ENCODE measurements around the gene LPP.
A peak's percentile ranks its signal among the peaks of the same experiment; 100 is the strongest.

Gene LPP

DNA sequence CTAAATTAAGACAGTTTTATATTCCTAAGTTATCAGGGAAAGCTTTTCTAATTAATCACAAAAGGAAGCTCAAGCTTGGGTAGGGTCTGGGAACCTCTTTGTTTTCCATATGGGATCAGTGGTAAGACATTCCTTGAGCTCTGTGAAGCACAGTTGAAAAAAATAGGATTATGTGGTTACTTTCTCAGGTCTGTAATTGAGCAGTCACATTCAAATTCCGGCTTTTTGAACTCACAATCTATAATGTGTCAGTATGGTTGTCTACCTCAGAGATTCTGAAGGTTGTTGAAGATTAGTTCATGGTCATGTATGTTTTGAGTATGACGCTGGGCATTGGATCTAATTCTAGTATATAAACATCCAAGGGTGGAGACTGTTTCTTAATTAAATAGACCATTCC, 364.5 kb downstream of the LPP start:
- no peak for DNase-seq (ENCODE audit: low read depth)

DNA sequence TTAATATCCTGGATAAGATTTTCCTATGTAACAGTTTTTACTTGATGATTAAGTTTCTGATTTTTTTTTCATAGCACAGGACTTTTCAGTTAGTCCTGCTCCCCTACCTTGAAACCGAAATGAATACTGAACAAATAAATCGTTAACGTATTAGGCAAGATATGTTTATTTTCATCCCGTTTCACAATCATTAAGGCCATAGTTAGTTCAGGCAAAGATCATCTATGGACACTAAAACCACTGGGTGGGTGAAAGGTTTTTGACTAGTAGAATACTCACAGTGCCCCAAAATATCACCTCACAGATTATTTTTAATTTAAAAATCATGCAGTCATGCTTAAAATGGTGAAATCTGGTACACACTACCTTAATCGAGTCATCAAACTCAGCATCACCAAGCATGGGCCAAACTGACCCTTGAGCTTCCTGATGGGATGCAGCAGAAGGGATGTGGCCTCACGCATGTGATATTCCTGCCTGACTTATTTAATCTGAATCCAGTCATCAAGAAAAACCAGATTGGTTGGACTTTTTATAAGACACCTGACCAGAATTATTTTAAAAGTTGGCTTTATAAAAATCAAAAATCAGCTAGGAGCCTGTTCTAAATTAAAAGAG, 365.0 kb downstream of the LPP start:
- no peak for DNase-seq (ENCODE audit: low read depth)

DNA sequence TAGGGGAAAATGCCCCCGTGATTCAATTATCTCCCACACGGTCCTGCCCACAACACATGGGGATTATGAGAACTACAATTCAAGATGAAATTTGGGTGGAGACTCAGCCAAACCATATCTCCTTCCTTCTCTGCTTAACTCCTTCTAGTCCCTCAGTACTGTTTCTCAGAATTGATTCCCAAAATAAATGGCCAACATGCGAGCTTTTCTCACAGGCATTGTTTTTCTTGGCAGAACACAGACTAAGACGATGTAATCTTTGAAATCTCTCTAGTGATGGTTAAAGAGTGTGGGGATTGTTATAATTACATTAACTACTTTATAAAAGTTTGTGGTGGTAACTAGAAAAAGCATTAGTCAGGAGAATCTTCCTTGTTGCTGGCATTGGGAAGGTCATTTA, 366.5 kb downstream of the LPP start:
- DNase-seq (ENCODE audit: low read depth): no peak

DNA sequence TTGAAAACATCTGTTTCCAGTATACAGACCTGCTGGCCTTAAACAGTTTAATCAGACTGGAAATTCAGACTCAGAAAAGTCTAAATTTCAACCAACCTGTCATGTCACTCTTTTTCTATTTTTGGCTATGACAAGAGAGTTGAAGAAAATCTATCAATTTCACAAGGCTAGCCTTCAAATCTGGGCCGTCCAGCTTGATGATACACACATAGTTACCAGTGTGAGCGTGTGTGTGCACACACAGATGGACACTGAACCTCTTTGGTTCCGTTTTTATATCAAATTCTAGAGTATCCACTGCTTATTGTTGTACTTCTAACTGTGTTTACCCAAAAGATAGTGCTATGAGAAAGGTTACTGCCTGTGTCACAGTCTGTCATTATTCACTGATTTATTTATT, 368.2 kb downstream of the LPP start:
- no peak for DNase-seq (ENCODE audit: low read depth)

DNA sequence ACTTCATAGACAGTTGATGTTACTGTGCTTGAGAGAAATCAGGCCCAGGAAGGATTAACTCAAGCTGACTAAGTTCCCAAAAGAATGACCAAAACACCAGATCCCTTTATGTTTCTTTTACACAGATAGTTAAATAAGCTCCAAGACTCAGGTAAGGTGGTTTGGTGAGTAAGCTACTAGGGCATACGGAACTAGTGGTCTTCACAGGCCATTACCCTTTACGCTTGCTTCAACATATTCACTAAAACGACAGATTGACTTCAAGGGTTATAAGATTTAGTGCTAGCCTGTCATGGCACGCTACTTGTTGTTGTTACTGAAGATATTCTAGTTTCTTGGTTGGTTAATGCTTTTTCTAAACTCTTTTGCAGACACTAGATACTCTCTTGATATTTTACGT, 369.3 kb downstream of the LPP start:
- no peak for DNase-seq (ENCODE audit: low read depth)

DNA sequence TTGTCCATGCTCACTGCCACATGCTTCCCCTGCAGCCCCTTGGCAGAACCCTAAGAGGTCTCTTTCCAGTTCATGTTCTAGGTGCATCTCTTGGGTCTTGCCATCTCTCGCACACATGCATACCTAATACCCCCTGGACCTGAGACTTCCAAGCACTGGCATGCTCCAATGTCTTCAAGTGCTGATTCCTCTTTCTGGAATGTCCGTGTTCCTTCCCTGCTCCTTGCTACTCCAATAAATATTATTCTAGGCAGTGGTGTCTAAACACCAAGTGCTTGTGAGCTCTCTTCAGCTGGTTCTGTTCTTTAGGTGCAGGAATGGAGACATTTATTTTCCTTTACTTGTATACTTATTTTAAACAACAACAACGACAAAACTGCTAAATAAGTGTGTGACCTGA, 370.1 kb downstream of the LPP start:
- no peak for DNase-seq (ENCODE audit: low read depth)

DNA sequence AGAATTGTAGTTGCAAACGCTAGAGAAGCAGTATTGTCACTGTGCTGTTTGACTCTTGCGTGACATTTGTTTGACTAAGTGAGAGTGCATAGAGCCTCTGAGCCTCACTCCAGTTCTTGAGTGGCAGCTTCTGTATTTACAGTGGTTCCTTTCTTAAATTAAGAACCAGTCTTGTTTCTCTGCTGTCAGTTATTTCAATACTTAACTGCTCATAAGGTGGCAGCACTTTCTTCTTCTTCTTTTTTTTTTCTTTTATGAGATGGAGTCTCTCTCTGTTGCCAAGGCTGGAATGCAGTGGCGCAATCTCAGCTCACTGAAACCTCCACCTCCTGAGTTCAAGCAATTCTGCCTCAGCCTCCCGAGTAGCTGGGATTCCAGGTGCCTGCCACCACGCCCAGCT, 372.1 kb downstream of the LPP start:
- DNase-seq (ENCODE audit: low read depth): peak; percentile 39

DNA sequence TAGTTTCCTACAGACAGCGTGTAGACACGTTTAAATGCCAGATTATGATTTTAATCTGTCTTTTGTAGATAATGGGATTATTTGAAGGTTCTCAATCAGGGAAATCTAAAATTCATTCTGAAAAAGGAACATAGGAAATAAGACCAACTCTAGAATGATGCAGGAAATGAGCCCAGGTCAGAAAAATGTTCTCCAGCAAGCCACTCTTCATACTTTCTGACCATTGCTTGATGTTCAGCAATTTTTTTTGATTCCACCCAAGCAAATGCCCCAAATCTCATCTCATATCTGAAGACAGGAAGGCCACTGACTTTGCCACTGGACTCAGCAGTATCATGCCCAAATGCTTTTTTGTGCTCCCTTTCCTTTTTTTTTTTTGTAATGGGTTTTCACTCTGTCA, 373.4 kb downstream of the LPP start:
- peak; percentile 25 for DNase-seq (ENCODE audit: low read depth)

DNA sequence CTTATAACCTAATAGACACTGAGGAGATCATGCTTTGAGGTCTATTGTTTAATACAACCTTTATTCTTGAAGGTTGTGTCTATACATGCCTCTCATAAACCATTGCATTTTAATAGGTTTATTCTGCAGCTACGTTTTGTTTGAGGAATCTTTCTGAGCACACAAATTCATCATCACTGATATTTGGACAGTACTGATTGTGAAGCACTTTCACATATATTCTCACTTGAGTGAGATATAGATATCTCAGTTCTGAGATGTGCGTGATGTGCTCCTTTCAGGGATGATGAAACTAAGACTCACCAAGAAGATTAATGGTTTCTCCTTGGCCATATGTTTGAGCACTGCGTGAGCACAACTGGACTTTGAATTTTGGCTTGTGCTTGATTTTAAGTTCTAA, 374.4 kb downstream of the LPP start:
- no peak for DNase-seq (ENCODE audit: low read depth)

DNA sequence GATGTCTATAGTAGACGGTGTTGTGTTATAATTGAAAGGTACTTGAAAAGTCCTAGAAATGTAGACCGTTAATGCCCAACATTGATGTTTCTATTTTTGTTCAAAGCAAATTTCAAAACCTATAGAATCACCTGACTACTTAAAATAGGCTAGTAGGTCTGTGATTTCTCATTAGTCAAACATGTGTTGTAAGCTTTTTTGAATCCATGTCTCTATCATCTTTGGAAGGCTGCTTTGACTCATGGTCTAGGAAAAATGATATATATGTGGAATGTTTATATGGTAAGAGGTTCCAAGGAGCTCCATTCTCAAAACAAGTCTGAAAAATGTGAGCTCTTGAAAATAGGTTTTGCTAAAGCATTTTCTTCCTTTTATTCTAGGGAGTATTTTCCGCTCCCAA, 375.3 kb downstream of the LPP start:
- DNase-seq (ENCODE audit: low read depth): peak; percentile 47

DNA sequence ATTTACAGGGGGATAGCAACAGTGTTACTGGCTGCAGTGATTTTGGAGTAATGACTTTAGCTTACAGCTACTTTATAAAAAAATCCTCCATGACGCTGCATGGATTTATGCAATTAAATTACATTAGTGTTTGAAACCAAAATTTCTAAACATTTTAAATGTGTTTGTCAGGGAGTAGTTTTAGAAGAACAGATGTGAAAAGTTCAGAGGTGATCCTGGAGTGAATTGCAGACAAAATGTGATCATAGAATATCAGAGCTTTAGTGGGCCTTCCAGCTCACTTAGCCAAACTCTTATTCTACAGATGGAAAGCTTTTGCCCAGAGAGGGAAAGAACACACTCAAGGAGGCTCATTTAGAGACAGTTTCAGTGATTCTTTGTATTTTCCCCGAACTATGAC, 376.3 kb downstream of the LPP start:
- no peak for DNase-seq (ENCODE audit: low read depth)

DNA sequence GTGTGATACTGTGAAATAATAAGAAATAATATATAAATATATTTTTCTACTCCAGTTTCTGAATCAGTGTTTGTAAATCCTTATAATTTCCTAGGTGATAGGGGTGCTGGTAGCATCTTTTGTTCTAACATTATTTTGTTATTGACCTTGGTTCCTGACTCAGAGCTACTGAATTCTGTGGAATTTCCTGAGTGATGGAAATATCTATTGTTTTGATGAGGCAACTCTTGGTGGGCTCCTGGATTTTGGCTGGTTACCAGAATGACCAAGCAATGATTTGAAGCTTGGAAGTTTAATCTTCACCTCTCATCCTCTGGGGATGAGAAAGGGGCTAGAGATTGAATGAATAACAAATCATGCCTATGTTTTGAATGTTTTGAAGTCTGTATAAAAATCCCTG, 377.3 kb downstream of the LPP start:
- peak; percentile 92 for DNase-seq (ENCODE audit: low read depth)

DNA sequence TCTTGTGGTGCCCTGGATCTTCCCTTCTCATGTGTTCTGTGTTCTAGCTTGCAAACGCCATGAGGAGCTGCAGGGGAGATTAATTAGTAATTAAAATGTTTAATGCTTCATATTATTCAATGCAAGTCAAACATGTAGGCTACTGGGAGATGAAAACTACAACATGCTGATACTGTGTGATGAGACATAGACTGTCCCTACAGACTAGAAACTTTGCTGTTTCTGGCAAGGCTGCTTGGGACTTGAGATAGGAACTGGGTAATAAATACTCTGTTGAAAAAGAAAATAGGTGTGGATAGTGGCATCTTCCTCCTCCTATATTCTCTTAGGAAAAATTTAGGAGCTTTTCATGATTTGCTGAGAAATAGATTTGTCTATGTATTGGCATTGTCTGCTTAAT, 379.2 kb downstream of the LPP start:
- peak; percentile 8 for DNase-seq (ENCODE audit: low read depth)

DNA sequence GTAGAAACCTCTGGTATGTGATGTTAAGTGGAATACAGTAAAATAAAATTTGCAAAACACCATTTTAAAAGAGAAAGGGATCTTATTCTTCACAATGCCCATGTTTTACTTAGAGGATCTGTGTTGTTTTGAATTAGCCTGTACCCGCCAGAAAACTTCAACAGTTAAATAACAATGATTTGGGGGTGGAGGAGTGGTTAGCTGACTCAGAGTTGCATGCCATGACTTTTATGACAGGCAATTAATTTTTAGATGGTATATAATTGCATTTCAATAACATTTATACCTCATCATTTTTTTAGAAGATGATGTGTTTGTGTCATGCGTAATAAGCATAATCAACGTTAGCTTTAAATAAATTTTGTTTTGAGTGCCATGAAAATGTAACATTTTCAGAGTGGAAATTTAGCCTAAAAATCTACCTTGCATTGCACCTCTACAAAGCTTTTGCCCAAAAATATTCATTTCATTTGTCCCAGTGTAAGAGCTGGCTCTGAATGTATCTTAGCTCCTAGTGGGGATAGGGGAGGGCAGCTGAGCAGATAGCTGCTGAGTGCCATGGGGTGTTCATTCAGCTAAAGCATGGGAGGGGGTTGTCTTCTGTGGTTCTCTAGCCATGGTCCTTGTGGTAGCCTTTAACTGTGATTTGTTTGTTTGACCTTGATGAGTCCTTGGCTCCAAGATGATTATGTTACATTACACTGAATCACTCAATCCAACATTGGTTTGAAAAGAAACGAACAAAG, 379.8 kb downstream of the LPP start:
- DNase-seq (ENCODE audit: low read depth): peak; percentile 44

DNA sequence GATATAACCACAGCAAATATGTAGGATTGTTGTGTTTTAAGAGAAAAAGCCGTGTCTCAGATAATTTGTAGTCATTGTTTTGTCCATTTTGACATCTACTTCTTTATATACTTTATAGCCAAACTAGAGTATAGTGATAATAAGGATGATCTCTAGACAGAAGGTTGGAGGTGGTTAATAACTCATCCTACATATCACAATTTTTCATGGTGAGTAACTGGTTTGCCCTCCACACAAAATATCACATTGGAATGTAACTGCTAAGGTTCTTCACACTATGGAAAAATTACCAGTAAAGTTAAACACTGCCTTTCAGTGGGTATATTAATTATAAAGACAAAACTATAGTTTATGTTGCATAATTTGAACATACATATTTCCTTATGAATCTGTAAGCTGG, 380.7 kb downstream of the LPP start:
- DNase-seq (ENCODE audit: low read depth): peak; percentile 70

DNA sequence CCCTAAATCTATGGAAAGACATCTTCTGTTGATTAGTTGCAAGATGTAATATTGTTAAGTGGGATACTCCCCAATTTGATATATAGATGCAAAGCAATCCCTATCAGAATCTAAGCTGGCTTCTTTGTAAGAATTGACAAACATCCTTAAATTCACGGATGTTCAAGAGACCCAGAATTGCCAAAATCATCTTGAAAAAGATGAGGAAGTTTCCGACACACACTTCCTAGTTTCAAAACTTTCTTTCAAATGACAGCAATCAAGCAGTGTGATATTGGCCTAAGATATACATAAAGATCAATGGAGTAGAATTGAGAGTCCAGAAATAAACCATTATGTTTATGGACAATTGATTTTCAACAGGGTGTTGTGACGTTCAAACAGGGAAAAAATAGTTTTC, 383.6 kb downstream of the LPP start:
- DNase-seq (ENCODE audit: low read depth): no peak

DNA sequence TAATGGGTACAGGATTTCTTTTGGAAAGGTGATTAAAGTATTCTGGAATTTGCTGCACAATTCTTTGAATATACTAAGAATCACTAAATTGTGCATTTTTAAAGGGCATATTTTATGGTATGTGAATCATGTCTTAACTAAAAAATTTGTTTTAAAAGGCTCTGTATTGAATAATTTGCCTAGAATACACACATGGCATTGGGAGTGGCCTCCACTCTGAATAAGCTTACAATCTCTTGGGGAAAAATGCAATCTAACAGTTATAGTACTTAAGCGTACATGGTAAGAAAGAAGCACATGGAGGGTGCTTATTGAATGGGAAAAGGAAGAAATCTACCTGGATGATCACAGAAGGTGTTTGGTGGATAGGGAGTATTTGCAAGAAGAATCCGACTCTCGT, 385.1 kb downstream of the LPP start:
- DNase-seq (ENCODE audit: low read depth): no peak

DNA sequence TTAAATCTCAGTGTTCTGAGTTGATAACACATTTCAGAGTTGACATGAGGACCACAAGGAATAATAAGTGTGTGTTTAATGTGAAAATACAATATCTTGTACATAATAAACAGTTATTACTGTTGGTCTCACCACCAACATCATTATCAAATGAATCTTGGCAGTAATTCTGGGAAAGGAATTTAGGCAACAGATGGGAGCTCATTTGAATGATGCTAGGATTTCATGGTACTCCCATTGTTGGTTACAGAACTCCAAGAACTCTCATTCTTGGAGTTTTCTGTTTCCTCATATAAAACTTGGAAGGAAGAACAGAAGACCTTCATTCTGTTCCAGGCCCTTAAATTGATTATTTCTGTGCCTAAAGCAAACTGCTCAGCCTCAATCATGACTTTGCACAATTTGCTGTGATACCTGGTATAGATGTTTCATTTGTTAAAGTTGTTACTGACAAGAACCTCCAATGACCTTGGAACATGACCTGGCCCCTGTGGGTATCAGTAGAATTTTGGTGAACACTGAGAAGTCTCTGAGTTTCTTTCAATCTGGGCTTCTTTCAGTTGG, 385.8 kb downstream of the LPP start:
- no peak for DNase-seq (ENCODE audit: low read depth)

DNA sequence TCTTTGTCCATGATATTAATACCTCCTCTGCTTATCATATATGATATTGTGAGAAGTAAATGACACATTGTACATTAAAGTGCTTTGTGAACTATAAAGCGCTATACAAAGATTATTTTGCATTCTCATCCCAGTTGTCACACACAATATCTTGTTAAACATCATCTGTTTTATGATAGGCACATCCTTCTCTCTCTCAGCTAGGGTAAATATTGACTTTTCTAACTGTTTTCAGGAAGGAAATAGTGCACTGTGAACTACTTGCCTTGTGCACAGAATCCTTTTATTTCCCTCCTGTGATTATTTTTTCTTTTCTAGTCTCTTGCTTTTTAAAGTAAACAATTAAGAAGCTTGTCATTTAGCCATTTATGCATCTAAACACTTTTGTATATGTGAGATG, 388.2 kb downstream of the LPP start:
- no peak for DNase-seq (ENCODE audit: low read depth)

DNA sequence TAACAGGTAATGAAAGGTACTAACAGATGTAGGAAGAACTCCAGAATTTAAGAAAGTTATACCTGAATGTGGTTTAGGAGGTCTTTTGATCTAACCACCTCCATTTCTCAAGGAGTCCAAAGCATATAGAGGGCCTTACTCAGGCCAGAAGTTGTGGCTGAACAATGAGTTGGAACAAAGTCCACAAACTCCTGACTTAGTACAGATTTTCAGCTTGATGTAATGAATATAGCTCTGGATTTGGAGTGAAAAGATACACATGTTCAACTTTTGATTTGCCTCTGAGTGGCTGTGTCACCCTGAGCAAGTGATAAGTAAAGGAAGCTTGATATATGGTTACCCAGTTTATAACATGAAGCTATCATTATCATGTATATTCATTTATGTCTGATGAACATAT, 390.1 kb downstream of the LPP start:
- DNase-seq (ENCODE audit: low read depth): no peak

DNA sequence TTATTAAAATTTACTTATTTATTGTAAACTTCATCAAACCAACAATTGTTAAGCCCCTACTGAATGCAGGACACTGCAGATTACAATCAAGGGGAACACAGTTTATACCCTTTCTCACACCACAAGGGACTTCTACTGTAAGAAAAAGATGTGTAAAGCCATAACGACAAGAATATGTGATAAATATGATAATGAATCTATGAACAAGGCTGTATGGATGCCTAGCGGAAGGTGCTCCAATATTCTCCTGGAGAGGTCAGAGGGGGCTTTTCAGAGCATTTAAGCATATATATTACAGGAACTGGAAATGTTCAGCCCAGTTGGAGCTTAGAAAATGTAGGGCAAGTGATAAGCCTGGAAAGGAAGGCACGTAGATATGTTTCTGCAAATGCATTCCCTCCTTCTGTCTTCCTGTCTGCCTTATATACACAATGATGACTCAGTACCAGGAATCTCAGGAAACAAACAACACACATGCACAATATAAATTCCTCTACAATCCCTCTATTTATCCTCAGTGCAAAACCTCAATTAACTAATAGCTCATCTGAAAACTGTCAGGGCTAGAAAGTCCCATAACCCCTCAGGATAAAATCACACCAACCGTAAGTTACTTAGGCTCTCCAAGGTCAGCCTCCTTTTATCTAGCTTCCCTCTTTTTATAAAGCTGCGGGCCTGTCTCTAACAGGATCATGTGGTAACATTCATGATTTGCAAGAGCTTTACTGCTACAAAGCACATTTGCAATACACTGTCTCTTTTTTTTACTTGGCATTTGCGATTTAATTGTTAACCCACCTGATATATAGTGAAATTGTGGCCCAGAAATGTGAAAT, 393.1 kb downstream of the LPP start:
- peak; percentile 79 for DNase-seq (ENCODE audit: low read depth)

DNA sequence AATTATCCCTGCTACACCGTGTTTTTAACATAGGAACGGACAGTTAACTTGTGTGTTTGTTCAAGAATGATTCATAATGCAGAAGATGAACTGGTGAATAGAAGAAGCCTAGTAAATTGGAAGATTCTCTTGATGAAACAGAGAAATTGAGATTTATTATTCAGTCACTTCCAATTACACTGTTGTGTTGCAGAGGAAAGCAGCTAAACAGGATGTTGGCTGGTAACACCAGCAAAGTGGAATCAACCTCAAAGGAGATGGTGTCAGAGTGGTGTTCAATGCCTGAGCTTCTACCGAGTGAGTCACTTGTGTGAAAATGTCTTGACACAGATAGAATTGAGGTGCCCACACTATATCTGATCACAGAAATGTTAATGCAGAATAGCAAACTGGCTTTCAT, 399.6 kb downstream of the LPP start:
- DNase-seq (ENCODE audit: low read depth): no peak

DNA sequence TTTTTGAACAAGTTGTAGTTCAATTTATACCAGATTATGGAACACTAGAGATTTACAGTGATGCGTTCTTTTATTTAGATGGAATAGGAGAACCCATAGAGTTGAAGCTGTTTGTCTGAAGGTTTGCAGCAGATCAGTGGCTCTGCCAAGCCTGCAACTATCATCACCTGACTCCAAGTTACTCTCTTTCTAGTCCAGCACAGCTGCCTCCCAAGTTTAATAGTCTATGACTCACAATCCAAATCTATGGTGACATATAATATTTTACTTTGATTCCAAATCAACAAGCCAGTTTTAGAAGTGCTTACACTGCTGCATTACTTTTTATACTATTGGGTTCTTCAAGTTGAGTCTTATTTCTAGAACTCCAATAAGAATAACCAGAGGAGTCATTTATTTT, 400.4 kb downstream of the LPP start:
- DNase-seq (ENCODE audit: low read depth): no peak

Measured in ELR (cell line).